GM21367 (cell line): ENCODE measurements around the gene GATD1.

Experiments
- ATAC-seq: cut with Tn5 transposase; IDR thresholded peaks from one replicate; pipeline ENCODE4 v1.9.1; 2021; ENCODE audit not compliant: unreplicated experiment

GATD1 gene

DNA sequence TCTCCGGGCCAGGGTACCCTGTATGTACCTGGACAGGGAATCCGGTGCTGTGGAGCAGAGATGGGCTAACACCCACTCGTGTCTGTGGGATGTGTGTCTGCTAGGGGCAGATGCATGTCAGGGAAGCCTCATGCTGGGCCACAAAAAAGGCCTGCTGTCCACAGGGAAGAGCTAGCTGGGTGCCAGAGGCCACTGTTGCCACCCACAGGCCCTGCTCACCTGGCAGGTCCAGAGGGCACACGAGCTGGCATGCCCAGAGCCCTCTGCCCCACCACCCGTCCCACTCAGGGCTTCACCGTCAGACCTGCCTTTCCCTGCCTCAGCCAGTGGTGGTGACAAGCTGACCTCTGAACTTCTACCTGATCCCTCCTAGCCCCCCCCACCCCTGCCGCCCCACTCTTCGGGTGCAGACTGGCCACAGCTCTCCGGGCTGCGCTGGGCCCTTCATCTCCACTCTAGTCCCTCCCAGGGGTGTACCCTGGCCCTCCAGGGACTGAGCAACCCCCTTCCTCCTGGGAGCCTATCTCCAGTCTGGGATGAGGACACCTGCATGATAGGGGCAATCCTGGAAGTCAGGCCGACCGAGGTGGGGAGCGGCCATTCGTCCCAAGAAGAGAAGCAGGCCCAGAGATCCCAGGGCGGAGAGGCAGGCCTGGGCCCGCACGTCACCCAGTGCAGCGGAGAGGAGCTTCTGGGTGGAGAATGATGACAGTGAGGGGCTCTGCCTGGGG lies 19.4 kb upstream of the GATD1 start:
- no peak for ATAC-seq

DNA sequence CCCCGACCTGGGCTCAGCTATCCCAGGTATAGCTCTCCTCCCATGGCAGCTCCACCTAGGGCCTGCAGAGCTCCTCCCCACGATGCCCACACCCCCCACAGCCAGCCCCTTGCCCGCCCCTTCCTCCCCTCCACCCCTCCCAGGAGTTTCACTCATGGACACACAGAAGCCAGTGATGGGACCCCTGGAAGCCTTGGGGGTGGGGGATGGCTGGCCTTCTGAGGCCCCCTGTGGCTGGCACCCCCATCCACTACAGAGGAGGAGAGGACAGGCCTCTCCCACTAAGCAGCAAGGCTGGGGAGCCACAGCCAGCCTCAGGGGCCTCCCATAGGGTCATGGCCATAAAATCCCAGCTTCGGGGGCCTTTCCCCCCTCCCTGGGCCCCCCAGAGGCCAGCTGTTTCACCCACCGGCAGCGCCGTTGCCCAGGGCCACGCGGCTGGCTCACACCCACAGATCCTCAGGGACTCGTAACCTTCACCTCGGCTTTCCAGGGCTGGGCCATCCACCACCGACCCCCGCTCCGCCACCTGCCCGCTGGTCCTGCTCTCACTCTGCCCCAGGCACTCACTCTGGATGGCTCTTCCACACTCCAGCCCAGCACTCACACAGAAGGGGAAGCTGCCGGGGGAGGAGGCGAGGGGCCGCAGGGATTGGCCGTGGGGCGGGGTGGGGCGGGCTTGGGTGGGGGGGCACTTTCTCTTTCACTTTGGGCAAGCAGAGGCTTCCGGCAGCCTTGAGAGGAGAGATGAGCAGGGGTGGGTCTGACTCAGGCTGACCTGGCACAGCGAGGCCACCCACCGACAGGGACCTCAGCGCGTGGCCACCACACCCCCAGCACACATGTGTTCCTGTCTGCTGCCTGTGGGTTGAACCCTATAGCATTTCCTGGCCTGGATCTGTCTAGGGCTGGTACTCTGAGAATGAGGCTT lies 18.6 kb upstream of the GATD1 start:
- no peak for ATAC-seq

DNA sequence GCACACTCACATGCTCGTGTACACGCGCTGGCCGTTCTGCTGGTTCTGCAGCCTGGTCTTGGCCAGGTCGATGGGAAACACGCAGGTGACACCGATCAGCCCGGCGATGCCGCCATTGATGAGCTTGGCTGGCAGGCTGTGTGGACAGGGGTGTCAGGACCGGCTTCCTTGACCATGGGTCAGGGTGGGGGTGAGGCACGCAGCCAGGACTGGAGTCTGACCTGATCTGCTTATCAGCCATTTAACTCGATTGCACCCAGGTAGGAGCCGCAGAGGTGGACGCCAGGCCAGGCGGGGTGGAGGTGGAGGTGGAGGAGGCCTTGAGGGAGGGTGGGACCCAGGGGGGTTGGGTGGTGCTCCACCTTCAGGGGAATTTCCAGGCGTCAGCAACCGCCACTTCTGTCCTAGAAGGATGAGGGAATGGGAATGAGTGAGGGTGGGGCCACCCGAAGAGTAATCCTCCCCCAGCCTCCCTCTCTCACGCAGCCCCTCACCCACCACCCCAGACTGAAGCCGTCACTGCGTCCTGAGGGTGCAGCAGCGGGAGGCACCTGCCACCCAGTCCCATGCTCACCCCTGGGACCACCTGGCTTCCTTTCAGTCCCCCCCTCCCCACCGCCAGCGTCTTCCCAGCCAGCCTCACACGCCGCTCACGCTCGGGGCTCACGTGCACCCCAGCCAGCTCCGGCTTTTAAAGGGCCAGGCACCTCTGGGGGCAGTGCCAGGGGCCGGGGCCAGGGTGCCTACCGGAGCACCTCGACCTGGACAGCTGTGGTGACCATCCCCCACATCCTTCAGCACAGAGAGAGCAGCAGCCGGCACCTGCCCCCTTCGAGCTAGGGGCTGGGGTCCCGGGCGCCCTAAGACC lies 17.7 kb upstream of the GATD1 start:
- no peak for ATAC-seq

DNA sequence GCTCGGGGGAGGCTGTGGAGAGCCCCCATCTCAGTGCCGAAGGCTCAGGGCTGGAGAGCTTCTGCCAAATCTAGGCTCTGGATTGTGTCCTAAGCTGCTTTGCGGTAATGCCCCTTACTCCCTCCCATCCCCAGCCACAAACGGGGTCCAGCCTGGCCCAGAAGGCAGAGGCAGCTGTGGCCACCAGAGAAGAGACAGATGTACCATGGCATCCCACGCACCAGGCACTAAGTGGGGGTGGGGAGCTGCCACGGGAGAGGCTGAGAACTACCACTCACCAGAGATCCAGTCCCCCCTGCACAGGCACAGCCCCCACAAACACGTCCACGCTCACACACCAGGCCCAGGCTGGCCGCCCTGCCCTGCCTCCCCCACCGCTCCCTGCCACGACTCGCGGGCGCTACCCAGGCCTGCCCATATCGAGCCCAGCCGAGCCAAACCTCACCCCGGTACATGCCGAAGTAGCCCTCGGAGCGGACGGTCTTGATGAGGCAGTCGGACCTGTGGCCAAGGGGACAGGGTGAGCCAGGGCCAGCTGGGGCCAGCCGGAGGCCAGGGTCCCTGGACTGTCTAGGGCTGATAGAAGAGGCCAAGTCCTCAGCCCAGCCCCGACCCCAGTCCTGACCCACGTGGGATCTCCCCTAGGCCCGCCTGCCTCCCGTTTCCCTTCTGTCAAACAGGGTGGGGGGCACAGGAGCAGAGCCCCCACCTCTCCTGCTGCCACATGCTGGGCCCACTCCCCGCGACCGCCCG lies 16.9 kb upstream of the GATD1 start:
- no peak for ATAC-seq

DNA sequence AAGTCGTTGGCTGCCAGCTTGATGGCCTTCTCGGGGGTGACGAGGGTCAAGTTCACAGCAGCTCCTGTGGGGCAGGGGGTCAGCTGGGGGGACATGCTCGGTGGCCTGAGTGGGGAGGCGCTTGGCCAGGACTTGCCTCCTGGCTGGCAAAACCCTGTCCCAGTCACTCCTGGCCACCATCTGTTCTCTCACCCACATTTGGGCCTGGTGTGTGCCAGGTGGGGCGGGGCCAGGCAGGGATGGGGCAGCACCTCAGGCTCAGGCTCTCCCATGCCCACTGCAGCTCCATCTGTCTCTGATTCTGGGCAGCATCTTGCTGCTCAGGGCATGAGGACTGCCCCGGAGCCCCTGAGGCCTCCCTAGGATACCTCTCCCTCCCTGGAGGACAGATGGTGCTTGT lies 16.3 kb upstream of the GATD1 start:
- ATAC-seq: no peak

DNA sequence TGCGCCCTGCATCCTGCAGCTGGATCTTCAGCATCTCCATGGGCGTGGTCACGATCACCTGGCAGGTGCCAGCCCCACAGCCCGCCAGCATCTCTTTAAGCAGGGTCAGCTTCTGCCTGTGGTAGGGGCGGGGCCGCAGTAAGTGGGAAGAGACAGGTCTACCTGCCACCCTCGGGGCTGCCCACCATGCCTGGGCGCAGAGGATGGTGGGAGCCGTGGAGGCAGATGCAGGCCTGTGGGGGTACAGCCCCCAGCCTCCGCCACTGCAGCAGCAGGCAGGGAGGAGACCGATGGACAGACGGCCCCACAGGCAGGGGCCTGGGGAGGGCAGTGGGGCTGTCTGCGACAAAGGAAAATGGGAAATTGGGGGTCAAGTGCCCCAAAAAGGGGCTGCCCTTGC lies 15.6 kb upstream of the GATD1 start:
- ATAC-seq: no peak

DNA sequence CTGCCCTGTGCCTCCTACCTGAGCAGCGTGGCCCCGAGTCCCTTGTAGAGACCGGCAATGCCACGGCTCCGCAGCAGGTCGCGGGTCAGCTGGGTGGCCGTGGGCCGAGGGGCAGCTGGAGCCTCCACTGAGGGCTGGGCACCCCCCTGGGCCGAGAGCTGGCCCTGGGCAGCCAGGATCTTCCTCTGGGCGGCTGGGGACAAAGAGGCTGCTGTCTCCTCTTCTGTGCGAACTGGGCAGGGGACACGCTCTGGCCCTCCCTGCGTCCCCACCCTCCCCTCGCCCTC lies 15.2 kb upstream of the GATD1 start:
- ATAC-seq: no peak

DNA sequence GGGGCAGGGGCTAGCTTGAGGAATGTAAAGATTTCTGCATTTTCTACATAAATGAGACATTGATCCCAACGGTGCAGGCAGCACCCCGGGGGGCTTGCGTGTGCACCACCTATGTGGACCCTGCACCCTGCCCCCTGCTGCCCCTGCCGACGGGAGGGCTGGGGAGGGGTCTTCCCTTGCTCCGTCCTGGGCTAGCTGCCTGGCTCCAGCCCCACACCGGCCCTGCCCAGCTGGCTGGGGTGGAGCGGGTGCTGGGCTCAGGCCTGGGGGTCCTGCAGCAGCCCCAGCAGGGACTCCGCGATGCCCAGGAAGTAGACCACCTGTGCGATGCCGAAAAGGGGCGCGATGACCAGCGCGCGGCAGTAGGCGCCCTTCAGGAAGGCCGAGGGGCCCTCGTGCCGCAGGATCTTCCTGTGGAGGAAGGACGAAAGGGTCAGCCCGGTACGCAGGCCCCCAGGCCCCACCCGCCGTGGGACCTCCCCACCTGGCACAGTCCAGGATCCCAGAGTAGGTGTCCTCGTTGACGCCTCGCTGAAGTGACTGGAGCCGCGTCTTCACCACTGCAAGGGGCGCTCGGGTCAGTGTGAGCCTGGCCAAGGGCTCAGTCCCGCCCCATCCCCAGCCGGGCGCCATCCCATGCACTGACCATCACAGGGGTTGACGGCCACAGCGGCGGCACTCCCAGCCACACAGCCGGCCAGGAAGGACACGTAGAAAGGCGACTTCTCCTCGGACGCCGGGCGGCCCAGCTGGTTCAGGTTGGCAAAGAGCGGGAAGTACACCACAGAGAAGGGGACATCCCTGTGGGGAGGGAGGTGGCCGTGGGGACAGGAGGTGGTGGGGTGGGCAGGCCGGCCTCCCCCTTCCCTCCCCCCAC lies 14.6 kb upstream of the GATD1 start:
- ATAC-seq: no peak

DNA sequence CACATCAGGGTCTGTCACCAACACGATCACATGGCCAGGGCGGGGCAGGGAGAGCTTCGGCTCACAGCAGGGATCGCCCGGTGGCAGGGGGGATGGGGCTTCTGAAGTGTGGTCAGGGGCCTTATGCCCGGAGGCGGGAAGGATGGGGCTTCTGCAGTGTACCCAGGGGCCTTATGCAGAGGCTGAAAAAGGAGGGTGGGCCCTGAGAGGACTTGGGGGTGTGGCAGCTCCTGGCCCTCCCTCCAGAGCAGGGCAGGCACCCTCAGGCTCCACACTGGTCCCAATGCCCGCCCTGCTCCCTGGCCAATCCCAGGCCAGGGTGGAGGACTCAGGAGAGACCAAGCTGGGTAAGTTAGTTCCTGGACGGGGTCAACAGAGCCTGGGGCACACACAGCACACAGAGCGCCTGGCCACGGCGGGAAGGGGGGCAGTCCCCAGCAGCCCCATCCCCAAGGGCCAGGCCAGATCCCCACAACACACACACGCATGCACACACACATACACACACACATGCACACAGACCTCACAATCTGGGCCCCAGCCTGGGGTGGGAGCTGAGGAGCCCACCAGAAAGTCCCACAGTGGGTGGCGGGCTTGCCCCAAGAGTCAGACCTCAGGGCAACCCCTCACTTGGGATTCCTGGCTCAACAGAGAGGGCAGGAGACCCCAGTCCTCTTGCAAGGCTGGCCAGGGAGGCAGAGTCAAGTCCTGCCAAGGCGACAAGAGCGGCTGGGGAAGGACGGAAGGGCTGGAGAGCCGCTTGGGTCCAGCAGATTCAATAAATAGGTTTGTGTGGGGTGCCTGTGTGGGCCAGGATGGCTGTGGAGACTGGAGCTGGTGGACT lies 13.7 kb upstream of the GATD1 start:
- ATAC-seq: no peak

DNA sequence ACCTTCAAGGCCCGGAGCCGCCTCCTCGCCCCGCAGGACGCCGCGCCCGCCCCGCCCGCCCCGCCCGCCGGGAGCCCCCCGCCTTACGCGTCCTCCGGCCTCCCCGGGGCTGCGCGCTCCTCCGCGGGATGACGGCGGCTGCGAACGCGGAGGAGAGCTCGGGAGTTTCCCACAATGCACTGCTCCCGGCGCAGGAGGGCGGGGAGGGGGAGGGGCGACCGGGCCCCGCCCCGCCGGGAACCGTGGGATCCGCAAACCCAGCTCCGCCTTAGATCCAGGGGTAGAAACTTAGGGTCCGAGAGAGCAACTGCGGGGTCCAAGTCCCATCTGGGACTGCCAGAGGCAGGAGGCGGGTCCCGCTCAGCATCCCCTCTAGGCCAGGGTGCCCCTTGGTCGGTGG lies 12.7 kb upstream of the GATD1 start, which contains the start of gene CEND1:
Gene CEND1, minus strand, starts transcription at position 148 of the 400 bp plus-strand sequence. CDS start 1,514 bp downstream, outside the sequence.
- no peak for ATAC-seq

DNA sequence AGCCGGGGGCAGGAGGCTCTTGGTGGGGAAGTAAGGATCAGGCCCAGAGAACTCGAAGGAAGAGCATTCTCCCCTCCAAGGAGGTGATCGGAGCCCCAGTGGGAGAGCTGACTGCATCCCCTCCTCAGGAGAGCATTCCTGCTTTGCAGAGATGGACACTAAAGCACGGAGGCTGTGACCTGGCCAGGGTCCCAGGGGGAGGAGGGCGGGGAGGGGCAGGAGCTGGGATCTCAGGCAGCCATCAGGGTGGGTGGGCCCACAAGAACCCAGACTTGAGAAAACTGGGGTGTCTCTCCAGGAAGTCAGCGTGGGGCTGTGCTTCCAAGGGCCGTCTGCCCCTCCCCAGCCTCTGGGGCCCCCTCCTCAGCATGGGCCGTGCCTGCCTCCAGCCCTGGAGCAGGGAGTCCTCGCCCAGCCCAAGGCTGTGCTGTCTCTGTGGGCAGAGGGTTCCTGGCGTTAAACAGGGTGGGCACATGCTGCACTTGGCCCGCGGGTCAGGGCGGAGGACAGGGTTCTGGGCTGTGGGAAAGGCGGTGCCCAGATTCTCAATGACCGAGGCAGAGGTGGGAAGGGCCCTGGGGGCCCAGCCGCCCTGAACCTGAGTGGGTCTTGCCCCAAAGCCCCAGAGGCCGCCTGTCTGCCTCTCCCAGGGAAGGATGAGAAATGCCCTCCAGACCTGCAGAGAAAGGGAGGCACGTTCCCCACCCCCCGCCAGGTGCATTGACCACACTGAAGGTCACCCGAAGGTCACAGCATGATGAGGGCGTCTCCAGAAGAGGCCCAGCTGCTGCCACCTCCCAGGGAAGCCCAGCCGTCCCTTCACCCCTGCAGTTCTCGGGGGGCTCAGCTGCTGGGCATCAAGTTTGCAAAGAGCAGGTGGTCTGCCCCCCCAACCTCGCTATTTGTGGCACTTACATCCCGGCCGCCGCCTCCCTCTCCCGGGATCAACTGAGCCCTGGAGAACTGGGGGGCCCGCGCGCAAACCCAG lies 12.0 kb upstream of the GATD1 start:
- ATAC-seq: no peak

DNA sequence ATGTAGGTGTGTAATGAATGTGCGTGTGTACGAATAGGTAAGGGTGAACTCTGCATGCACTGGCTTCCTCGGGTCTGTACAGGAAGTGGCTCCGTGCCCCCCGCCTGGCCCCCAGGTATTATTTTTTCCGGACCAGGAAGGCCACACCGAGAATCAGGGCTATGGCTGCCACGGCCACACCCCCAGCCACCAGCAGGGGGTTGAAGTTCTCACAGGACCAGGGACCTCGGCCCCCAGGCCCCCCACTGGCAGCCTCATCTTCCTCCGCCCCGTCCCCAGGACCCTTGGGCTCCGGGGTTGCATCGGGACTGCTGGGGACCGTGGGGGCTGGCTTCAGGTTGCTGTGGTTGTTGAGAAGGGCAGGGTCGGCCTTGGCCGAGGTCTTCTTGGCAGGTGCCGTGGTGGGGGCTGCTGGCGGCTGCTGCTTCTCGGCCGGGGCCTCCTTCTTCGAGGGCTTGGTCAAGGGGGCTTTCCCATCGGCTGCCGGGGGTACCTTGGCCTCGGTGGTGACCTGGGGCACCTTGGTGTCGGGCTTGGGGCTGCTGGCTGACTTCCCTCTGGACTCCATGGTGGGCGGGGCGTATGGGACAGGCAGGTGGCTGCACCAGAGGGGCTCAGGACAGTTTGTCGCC lies 10.8 kb upstream of the GATD1 start:
- no peak for ATAC-seq

DNA sequence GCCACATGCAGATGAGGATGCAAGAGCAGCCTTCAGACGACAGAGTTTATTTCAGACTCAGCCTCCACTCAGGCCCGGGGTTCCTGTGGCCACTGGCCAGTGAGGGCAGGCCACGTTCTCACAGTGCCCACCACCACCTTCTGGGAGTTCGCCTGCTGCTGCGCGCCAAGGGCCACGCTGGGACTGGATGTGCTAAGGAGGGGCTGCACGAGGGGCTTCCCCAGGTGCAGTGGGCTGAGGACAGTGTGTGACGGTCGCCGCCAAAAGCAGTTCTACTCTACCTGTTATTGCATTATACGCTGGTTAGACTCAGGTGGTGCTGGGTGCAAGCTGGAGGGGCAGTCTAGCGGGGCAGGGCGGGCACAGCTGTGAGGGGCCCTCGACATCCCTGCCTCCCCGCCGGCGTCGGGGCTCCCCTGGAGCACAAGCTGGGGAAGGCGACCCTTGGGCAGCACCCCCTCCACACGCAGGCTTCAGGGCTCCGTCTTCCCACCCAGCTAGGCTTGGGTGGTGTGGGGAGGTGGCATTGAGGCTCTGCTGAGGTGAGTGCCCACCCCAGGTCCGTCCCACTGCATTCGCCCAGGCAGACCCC lies 9.9 kb upstream of the GATD1 start:
- ATAC-seq: no peak

DNA sequence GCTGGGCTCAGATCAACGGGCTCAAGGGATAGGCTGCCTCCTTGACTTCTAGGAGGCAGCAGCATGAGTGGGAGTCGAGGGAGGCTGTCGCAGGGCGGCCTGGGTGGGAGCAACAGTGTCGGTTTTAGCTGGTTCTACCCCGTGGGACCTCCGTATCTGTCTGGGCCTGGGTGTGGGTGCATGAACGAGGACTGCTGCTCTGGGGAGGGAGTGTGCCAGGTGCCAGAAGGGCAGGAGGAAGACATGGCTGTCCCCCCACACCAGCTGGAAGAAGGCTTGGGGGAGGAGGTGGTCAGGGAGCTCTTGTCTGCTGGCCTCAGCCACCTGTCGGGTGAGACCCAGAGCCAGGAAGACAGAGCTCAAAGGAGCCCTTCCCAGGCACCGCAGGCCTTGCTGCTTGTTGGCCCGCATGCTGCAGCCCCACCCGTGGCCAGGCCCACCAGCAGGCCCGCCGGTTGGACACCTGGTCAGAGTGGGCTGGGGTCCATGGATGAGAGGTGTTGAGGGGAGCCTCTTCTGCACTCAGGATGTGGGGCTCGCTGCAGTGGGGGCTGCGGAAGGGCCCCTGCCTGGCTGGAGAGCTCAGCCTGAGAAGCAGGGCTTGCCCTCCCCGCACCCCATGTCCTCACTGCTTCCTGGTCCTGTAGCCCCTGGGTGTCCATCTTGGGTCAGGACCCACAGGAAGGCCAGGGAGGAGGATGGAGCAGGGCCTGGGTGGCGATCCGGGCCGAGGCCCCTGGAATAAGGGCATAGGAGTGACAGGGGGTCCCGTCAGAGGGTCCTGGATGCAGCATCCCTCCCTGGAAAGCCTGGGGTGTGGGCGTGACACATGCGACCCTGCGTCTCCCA lies 9.2 kb upstream of the GATD1 start:
- ATAC-seq: no peak

DNA sequence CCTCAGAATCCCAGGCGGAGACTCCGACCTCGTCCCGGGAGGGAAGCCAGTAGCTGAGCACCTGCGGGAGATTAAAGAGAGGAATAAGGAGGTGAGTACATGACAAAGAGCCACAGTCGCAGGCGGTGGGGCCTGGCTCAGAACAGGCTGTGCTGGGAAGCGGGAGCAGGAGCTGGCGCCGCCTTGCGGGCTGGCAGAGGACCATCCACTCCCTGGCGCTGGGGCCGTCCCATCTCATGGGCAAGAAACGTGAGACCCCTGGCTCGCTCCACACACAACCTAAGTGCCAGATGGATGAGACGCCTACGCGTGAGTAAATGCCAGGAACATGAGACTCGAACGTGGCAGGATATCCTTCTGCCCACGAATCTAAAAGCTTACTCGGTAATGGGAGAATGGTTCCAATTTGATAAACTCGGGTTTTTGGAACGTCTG lies 6.3 kb upstream of the GATD1 start:
- no peak for ATAC-seq
